Epithelial cell of esophagus (primary cell): ENCODE data around the gene PCSK6.
"Not testable (repeated sequence)": the region's sequence is repeated elsewhere in the genome, so short reads cannot be mapped to it uniquely, and the experiment has no call there.

Experiments used
- DNase-seq: peaks from one replicate; pipeline ENCODE4 v3.0.0; 2010; ENCODE audit warnings: low read depth
- H3K4me3 ChIP-seq: 2 replicates; pipeline ENCODE4 v1.5.1; 2011; ENCODE audit warnings: mild to moderate bottlenecking, low read length, control low read depth
- CTCF ChIP-seq: IDR thresholded peaks from 2 replicates; pipeline ENCODE4 v1.5.1; 2011; ENCODE audit warnings: low read depth, mild to moderate bottlenecking, low read length, control low read depth, inconsistent platforms; ENCODE audit not compliant: insufficient read depth; ENCODE audit errors: missing control alignments

Gene PCSK6

GRCh38 chr15:101348643-101349042 is 140.9 kb downstream of the PCSK6 start:
- no peak for DNase-seq
- H3K4me3 ChIP-seq = no peak overlapping the region
- no peak for TF ChIP-seq CTCF

GRCh38 chr15:101348015-101348414 is 141.5 kb downstream of the PCSK6 start:
- no peak for DNase-seq
- no peak for TF ChIP-seq CTCF
- H3K4me3 ChIP-seq = no peak overlapping the region

- H3K4me3 ChIP-seq = no peak overlapping the region
- no peak for TF ChIP-seq CTCF
- no peak for DNase-seq
Measured at GRCh38 chr15:101347454-101347853, 142.1 kb downstream of the PCSK6 start.

- DNase-seq = no peak
- TF ChIP-seq CTCF = no peak
- no peak overlapping the region for H3K4me3 ChIP-seq
Measured at GRCh38 chr15:101346928-101347327, 142.6 kb downstream of the PCSK6 start.

GRCh38 chr15:101342056-101342455 is 147.5 kb downstream of the PCSK6 start:
- no peak for TF ChIP-seq CTCF
- no peak overlapping the region for H3K4me3 ChIP-seq
- no peak for DNase-seq

- no peak for TF ChIP-seq CTCF
- DNase-seq = no peak
- H3K4me3 ChIP-seq = no peak overlapping the region
Measured at GRCh38 chr15:101338502-101339057, 150.9 kb downstream of the PCSK6 start.

GRCh38 chr15:101337976-101338375 is 151.5 kb downstream of the PCSK6 start:
- no peak for TF ChIP-seq CTCF
- no peak for DNase-seq
- no peak overlapping the region for H3K4me3 ChIP-seq

- H3K4me3 ChIP-seq, DNase-seq: not testable (repeated sequence)
Measured at GRCh38 chr15:101333907-101334789, 155.4 kb downstream of the PCSK6 start.
